HepG2 (cell line): ENCODE data around the gene TXNL4B. TPM values are rescaled to one million over a fixed set of nuclear protein-coding genes. Genes with fewer than 3 reads are reported as not detected.

Experiments used
- AGO1 ChIP-seq: fragments of 200-400 bp; formaldehyde crosslinking; IDR thresholded peaks from 2 replicates; pipeline ENCODE4 v1.6.1; 2017; ENCODE audit warnings: mild to moderate bottlenecking, low read depth, low read length, moderate library complexity; ENCODE audit not compliant: poor library complexity, severe bottlenecking
- FOXA1 ChIP-seq, 2 experiments: fragments of 450-650 bp in 1 of 2; sonication (generic) in 1 of 2; formaldehyde crosslinking in 1 of 2; IDR thresholded peaks; 2 replicates each; pipeline versions ENCODE4 v1.4.0 to v1.6.1; 2016 to 2020; ENCODE audit warnings: missing genetic modification reagents in 1 of 2
- FOXJ3 ChIP-seq: sonication (generic); formaldehyde crosslinking; IDR thresholded peaks from 2 replicates; pipeline ENCODE4 v1.4.0; 2020; ENCODE audit warnings: missing genetic modification reagents, mild to moderate bottlenecking, borderline replicate concordance
- KDM5A ChIP-seq: fragments of 200-600 bp; sonication (generic); IDR thresholded peaks from 2 replicates; pipeline ENCODE4 v1.7.0; 2018; ENCODE audit warnings: antibody characterized with exemption, mild to moderate bottlenecking, low read length, borderline replicate concordance
- MTF1 ChIP-seq: sonication (generic); formaldehyde crosslinking; IDR thresholded peaks from 2 replicates; pipeline ENCODE4 v1.5.0; 2020; ENCODE audit warnings: missing genetic modification reagents
- MYNN ChIP-seq: sonication (generic); formaldehyde crosslinking; IDR thresholded peaks from 2 replicates; pipeline ENCODE4 v1.4.0; 2020; ENCODE audit warnings: mild to moderate bottlenecking, low read depth, missing genetic modification reagents
- NRL ChIP-seq: sonication (generic); formaldehyde crosslinking; IDR thresholded peaks from 2 replicates; pipeline ENCODE4 v1.5.0; 2020; ENCODE audit warnings: missing genetic modification reagents, mild to moderate bottlenecking, moderate library complexity, borderline replicate concordance
- POLR2AphosphoS5 ChIP-seq: IDR thresholded peaks from 2 replicates; pipeline ENCODE4 v1.6.1; 2012; ENCODE audit warnings: low read depth, low read length
- RBM22 ChIP-seq: fragments of 200-400 bp; formaldehyde crosslinking; optimal IDR thresholded peaks from 2 replicates; pipeline ENCODE3; 2017; ENCODE audit warnings: mild to moderate bottlenecking, low read length, moderate library complexity
- REPIN1 ChIP-seq: sonication (generic); formaldehyde crosslinking; IDR thresholded peaks from 2 replicates; pipeline ENCODE4 v1.8.0; 2022; ENCODE audit warnings: missing genetic modification reagents, low read depth, mild to moderate bottlenecking, borderline replicate concordance
- RORA ChIP-seq: sonication (generic); formaldehyde crosslinking; IDR thresholded peaks from 2 replicates; pipeline ENCODE4 v1.5.0; 2020; ENCODE audit warnings: mild to moderate bottlenecking, missing genetic modification reagents, moderate library complexity
- SSRP1 ChIP-seq: IDR thresholded peaks from 2 replicates; pipeline ENCODE4 v1.6.1; 2016; ENCODE audit warnings: control low read depth
- ZBTB1 ChIP-seq: sonication (generic); formaldehyde crosslinking; IDR thresholded peaks from 2 replicates; pipeline ENCODE4 v1.4.0; 2020; ENCODE audit warnings: missing genetic modification reagents, borderline replicate concordance
- ZNF616 ChIP-seq: sonication (generic); formaldehyde crosslinking; IDR thresholded peaks from 2 replicates; pipeline ENCODE4 v1.5.0; 2020; ENCODE audit warnings: low read depth, mild to moderate bottlenecking, missing genetic modification reagents
- ZNF670 ChIP-seq: sonication (generic); formaldehyde crosslinking; IDR thresholded peaks from 2 replicates; pipeline ENCODE4 v1.8.0; 2022; ENCODE audit warnings: mild to moderate bottlenecking, missing genetic modification reagents, borderline replicate concordance
- polyA plus RNA-seq, 8 experiments: library from polyadenylated mRNA; depleted of rRNA in 3 of 8; stranded (reverse) in 7 of 8; unstranded in 1 of 8; fragments of >200 nt; fragmentation: Illumina TruSeq in 4 of 8; extraction: Trizol in 4 of 8; gene quantifications; 2 replicates each; pipeline versions ENCODE4 v1.2.1 to v1.2.3, GENCODE V29; 2011 to 2016; ENCODE audit warnings: low read depth in 4 of 8, missing spikeins in 1 of 8, mixed read lengths in 1 of 8; ENCODE audit not compliant: insufficient read depth in 1 of 8
- total RNA-seq, 5 experiments: library from RNA; depleted of rRNA; stranded (reverse); fragments of >200 nt; fragmentation: Illumina TruSeq; extraction: Trizol; gene quantifications; 2 replicates each; pipeline ENCODE4 v1.2.3, GENCODE V29; 2016; ENCODE audit warnings: low read depth in 1 of 5
- TF ChIP-seq, protein P1 (sequence below): sonication (generic); formaldehyde crosslinking; IDR thresholded peaks from 2 replicates; pipeline ENCODE4 v1.4.0; 2020; ENCODE audit warnings: missing genetic modification reagents
- TF ChIP-seq, protein P2 (sequence below): sonication (generic); formaldehyde crosslinking; IDR thresholded peaks from 2 replicates; pipeline ENCODE4 v1.5.0; 2020; ENCODE audit warnings: mild to moderate bottlenecking, missing genetic modification reagents
- TF ChIP-seq, protein P3 (sequence below): sonication (generic); formaldehyde crosslinking; IDR thresholded peaks from 2 replicates; pipeline ENCODE4 v1.4.0; 2020; ENCODE audit warnings: missing genetic modification reagents
- TF ChIP-seq, protein P4 (sequence below): sonication (generic); formaldehyde crosslinking; IDR thresholded peaks from 2 replicates; pipeline ENCODE4 v1.4.0; 2020; ENCODE audit warnings: missing genetic modification reagents

TXNL4B gene
- total and polyA plus RNA-seq, 2 of the 13 experiments (the other 11 are each of a cell fraction or from before 2014, with no cell fraction given): 17.4 to 18.3 TPM

DNA sequence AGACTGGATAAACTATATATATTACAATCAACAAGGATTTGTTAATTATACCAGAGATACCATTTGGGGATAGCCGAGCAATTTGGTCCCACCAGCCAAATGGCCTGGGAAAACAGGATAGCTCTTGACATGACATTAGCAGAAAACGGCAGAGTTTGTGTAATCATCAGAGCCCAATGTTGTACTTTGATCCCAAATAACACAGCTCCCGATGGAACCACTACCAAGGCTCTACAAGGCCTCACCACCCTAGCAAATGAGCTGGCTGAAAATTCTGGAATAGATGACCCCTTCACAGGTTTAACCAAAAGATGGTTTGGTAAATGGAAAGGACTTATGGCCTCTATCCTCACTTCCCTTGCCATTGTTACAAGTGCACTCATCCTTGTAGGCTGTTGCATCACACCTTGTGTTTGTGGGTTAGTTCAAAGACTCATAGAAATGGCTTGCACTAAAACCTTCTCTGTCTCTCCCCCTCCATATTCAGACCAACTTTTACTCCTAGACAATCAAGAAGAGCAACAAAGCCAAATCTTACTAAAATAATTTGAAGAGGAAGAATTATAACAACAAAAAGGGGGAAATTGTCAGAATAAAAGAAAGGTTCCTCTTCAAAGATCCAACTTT is 9.5 kb downstream of the TXNL4B start (continued):
- TF ChIP-seq, protein P1, sequence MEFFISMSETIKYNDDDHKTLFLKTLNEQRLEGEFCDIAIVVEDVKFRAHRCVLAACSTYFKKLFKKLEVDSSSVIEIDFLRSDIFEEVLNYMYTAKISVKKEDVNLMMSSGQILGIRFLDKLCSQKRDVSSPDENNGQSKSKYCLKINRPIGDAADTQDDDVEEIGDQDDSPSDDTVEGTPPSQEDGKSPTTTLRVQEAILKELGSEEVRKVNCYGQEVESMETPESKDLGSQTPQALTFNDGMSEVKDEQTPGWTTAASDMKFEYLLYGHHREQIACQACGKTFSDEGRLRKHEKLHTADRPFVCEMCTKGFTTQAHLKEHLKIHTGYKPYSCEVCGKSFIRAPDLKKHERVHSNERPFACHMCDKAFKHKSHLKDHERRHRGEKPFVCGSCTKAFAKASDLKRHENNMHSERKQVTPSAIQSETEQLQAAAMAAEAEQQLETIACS (CRISPR knock-in tag): no peak
- TF ChIP-seq RORA (CRISPR knock-in tag) (no peak), REPIN1 (0 out of 2 replicates have a peak, but pooled peaks have one; percentile 16), AGO1 (no peak), NRL (no peak), SSRP1 (CRISPR knock-in tag) (peak; percentile 91; the same call in 1 of the 2 replicates), ZBTB1 (CRISPR knock-in tag) (no peak), FOXA1 (IDR thresholded peaks at IDR 0.05) (no peak), FOXA1 (CRISPR knock-in tag; IDR thresholded peaks at IDR 0.05) (no peak), RBM22 (peak; percentile 63), MTF1 (CRISPR knock-in tag) (no peak), POLR2AphosphoS5 (peak; percentile 25; the same call in 1 of the 2 replicates), FOXJ3 (peak; percentile 34; the same call in 1 of the 2 replicates), ZNF670 (CRISPR knock-in tag) (no peak), KDM5A (0 out of 2 replicates have a peak, but pooled peaks have one; percentile 33), ZNF616 (CRISPR knock-in tag) (no peak), MYNN (CRISPR knock-in tag) (no peak)
- TF ChIP-seq, protein P2, sequence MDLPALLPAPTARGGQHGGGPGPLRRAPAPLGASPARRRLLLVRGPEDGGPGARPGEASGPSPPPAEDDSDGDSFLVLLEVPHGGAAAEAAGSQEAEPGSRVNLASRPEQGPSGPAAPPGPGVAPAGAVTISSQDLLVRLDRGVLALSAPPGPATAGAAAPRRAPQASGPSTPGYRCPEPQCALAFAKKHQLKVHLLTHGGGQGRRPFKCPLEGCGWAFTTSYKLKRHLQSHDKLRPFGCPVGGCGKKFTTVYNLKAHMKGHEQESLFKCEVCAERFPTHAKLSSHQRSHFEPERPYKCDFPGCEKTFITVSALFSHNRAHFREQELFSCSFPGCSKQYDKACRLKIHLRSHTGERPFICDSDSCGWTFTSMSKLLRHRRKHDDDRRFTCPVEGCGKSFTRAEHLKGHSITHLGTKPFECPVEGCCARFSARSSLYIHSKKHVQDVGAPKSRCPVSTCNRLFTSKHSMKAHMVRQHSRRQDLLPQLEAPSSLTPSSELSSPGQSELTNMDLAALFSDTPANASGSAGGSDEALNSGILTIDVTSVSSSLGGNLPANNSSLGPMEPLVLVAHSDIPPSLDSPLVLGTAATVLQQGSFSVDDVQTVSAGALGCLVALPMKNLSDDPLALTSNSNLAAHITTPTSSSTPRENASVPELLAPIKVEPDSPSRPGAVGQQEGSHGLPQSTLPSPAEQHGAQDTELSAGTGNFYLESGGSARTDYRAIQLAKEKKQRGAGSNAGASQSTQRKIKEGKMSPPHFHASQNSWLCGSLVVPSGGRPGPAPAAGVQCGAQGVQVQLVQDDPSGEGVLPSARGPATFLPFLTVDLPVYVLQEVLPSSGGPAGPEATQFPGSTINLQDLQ (CRISPR knock-in tag): no peak
- TF ChIP-seq, protein P3, sequence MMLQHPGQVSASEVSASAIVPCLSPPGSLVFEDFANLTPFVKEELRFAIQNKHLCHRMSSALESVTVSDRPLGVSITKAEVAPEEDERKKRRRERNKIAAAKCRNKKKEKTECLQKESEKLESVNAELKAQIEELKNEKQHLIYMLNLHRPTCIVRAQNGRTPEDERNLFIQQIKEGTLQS (CRISPR knock-in tag): no peak; the same call in 1 of the 2 replicates
- TF ChIP-seq, protein P4, sequence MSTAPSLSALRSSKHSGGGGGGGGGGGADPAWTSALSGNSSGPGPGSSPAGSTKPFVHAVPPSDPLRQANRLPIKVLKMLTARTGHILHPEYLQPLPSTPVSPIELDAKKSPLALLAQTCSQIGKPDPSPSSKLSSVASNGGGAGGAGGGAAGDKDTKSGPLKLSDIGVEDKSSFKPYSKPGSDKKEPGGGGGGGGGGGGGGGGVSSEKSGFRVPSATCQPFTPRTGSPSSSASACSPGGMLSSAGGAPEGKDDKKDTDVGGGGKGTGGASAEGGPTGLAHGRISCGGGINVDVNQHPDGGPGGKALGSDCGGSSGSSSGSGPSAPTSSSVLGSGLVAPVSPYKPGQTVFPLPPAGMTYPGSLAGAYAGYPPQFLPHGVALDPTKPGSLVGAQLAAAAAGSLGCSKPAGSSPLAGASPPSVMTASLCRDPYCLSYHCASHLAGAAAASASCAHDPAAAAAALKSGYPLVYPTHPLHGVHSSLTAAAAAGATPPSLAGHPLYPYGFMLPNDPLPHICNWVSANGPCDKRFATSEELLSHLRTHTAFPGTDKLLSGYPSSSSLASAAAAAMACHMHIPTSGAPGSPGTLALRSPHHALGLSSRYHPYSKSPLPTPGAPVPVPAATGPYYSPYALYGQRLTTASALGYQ: no peak
